OCI-LY1 (cell line): Measurements from ENCODE around the gene THEM5.

Experiments
- H2AFZ ChIP-seq: fragments of 200-600 bp; sonication (generic), shearing (Covaris generic); 2 replicates; pipeline ENCODE4 v1.6.0; 2014; ENCODE audit warnings: antibody characterized with exemption, mild to moderate bottlenecking, low read length
- H3F3A ChIP-seq: fragments of 200-600 bp; sonication (generic), shearing (Covaris generic); 2 replicates; pipeline ENCODE4 v1.6.0; 2014; ENCODE audit warnings: mild to moderate bottlenecking, antibody characterized with exemption, low read length, moderate library complexity; ENCODE audit not compliant: insufficient read depth
- H3K27ac ChIP-seq: fragments of 200-600 bp; sonication (generic); 2 replicates; pipeline ENCODE4 v1.5.1; 2014; ENCODE audit warnings: low read length, mixed run types, mild to moderate bottlenecking, low read depth; ENCODE audit not compliant: poor library complexity, severe bottlenecking
- H3K27me3 ChIP-seq: fragments of 200-600 bp; sonication (generic); 2 replicates; pipeline ENCODE4 v1.6.0; 2014; ENCODE audit warnings: antibody characterized with exemption, mild to moderate bottlenecking, low read length, moderate library complexity; ENCODE audit not compliant: insufficient read depth
- H3K36me3 ChIP-seq: fragments of 200-600 bp; sonication (generic); 2 replicates; pipeline ENCODE4 v1.6.1; 2014; ENCODE audit warnings: mild to moderate bottlenecking, antibody characterized with exemption, low read length, moderate library complexity, mixed read lengths; ENCODE audit not compliant: insufficient read depth
- H3K4me1 ChIP-seq: fragments of 200-600 bp; sonication (generic); 2 replicates; pipeline ENCODE4 v1.5.1; 2014; ENCODE audit warnings: mild to moderate bottlenecking, low read length, moderate library complexity; ENCODE audit not compliant: insufficient read depth, severe bottlenecking
- H3K4me2 ChIP-seq: fragments of 200-600 bp; sonication (generic), shearing (Covaris generic); 2 replicates; pipeline ENCODE4 v1.6.1; 2014; ENCODE audit warnings: low read length
- H3K4me3 ChIP-seq: fragments of 200-600 bp; sonication (generic); 2 replicates; pipeline ENCODE4 v1.5.1; 2014; ENCODE audit warnings: low read length, low read depth, mild to moderate bottlenecking, mixed read lengths; ENCODE audit not compliant: poor library complexity, severe bottlenecking
- H3K79me2 ChIP-seq: fragments of 200-600 bp; shearing (Covaris generic); 2 replicates; pipeline ENCODE4 v1.6.1; 2016; ENCODE audit warnings: mixed run types, low read length, mixed read lengths; ENCODE audit not compliant: insufficient read depth
- H3K9ac ChIP-seq: fragments of 200-600 bp; sonication (generic), shearing (Covaris generic); 2 replicates; pipeline ENCODE4 v1.6.1; 2014; ENCODE audit warnings: mild to moderate bottlenecking, low read length, mixed read lengths
- H3K9me2 ChIP-seq: fragments of 200-600 bp; sonication (generic), shearing (Covaris generic); 2 replicates; pipeline ENCODE4 v1.6.1; 2014; ENCODE audit warnings: low read depth, mild to moderate bottlenecking, low read length, mixed read lengths
- H3K9me3 ChIP-seq: fragments of 200-600 bp; shearing (Covaris generic); 2 replicates; pipeline ENCODE4 v1.6.1; 2014; ENCODE audit warnings: low read length, mixed read lengths
- H4K20me1 ChIP-seq: fragments of 200-600 bp; sonication (generic), shearing (Covaris generic); 2 replicates; pipeline ENCODE4 v1.6.0; 2016; ENCODE audit warnings: mild to moderate bottlenecking, low read length; ENCODE audit not compliant: insufficient read depth
- EZH2 ChIP-seq: fragments of 200-600 bp; sonication (generic), shearing (Covaris generic); IDR thresholded peaks from 2 replicates; pipeline ENCODE4 v1.8.0; 2017; ENCODE audit warnings: borderline replicate concordance, mixed run types, mild to moderate bottlenecking, antibody characterized with exemption, low read length, moderate library complexity, mixed read lengths
- TF ChIP-seq, protein P1 (sequence below): fragments of 200-600 bp; sonication (generic), shearing (Covaris generic); IDR thresholded peaks from 2 replicates; pipeline ENCODE4 v1.5.1; 2017; ENCODE audit warnings: mild to moderate bottlenecking, antibody characterized with exemption, low read length, moderate library complexity, mixed read lengths

THEM5 gene

DNA sequence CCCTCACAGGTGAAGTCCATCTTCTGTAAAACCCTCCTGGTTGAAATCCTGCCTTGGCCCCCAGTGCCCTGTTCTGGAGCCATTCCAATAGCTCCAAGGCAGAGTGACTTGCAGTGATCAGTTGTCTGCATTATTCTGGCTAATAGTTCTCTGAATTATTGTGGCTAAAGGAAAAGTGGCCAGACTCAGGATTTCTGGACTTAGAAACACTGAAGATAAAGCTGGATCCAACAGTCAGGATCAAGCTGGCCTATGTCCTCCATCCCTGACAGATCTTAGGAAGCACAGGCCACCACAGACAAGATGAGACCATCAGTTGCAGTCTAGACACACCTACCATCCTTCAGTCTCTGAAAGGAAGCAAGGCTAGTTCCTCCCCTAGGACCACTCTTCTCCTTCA, 13.1 kb downstream of the THEM5 start:
- no peaks in the 10 kb centered on the region for H3F3A ChIP-seq
- H3K9me3 ChIP-seq = no peaks in the 10 kb centered on the region
- 0 out of 2 replicates have a peak, but pooled peaks cover 11% of the 10 kb centered on the region for H3K27me3 ChIP-seq
- no peaks in the 10 kb centered on the region for H3K79me2 ChIP-seq
- no peak overlapping the region for H3K9ac ChIP-seq
- no peak overlapping the region for H3K27ac ChIP-seq
- TF ChIP-seq, protein P1, sequence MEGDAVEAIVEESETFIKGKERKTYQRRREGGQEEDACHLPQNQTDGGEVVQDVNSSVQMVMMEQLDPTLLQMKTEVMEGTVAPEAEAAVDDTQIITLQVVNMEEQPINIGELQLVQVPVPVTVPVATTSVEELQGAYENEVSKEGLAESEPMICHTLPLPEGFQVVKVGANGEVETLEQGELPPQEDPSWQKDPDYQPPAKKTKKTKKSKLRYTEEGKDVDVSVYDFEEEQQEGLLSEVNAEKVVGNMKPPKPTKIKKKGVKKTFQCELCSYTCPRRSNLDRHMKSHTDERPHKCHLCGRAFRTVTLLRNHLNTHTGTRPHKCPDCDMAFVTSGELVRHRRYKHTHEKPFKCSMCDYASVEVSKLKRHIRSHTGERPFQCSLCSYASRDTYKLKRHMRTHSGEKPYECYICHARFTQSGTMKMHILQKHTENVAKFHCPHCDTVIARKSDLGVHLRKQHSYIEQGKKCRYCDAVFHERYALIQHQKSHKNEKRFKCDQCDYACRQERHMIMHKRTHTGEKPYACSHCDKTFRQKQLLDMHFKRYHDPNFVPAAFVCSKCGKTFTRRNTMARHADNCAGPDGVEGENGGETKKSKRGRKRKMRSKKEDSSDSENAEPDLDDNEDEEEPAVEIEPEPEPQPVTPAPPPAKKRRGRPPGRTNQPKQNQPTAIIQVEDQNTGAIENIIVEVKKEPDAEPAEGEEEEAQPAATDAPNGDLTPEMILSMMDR = no peak
- TF ChIP-seq EZH2 = no peak
- no peaks in the 10 kb centered on the region for H4K20me1 ChIP-seq
- H2AFZ ChIP-seq = no peak overlapping the region
- H3K4me1 ChIP-seq = peaks cover 32% of the 10 kb centered on the region
- no peaks in the 10 kb centered on the region for H3K36me3 ChIP-seq
- no peaks in the 10 kb centered on the region for H3K9me2 ChIP-seq
- no peak overlapping the region for H3K4me2 ChIP-seq
- H3K4me3 ChIP-seq = no peak overlapping the region

DNA sequence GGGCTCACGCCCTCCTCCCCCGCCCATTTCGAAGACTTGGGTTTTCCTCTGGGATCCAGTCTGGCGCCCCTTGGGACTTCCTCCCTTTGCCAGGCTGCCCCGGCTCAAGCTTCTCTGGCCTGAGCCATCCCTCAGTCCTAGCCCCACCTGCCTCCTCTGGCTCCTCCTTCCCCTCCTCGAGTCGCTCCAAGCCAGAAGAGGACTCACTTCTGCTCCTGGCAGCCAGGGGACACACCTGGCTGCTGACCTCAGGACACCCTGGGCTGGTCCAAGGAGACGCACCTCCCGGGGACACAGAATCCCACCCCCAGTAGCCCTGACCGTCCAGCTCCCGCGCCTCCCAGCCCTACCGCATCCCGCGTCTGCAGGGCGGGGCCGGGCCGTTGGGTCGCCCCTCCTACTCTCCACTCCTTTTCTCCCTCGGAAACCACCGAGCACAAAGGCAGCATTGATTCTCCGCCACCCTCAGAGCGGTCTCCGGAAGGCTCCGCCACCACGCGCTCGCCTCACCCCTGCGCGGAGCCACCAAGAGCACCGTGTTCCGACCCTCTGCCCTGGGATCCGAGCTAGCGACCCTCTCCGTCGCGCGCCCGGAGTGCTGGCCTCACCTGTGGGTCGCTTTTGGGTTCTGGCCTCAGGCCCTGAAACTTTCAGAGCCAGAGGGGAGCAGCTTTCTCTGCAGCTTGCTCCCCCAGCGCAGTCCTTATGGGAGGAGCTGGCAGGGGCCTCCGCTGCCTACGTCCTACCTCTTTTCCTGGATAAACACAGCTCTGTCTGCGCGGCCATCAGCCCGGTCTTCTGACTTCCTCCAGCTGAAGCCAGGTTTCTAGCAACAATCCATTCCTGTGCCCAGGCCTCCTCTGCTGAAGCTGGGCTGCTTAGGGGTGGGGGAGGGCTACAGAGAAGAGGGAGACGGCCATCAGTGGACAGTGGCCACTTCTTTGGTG, 13.8 kb downstream of the THEM5 start, which contains the start of gene C2CD4D:
TSS of gene C2CD4D (minus strand) at position 364 of the 947 bp plus-strand sequence. CDS start 831 bp downstream, outside the sequence.
- Histone ChIP-seq H2AFZ (no peak within 1 kb of the TSS), H3K4me1 (peaks cover 32% of the 10 kb centered on the region), H3K27me3 (0 out of 2 replicates have a peak, but pooled peaks cover 11% of the 10 kb centered on the region), H3K4me3 (peak within 1 kb of the TSS; percentile 41), H3K27ac (no peak within 1 kb of the TSS), H3K9me2 (no peaks in the 10 kb centered on the region), H3F3A (no peaks in the 10 kb centered on the region), H3K4me2 (peak within 1 kb of the TSS; percentile 43), H3K9ac (no peak within 1 kb of the TSS; the same call in 1 of the 2 replicates), H3K79me2 (no peaks in the 10 kb centered on the region), H3K9me3 (no peaks in the 10 kb centered on the region), H3K36me3 (no peaks in the 10 kb centered on the region), H4K20me1 (no peaks in the 10 kb centered on the region)
- TF ChIP-seq, protein P1 = no peak
- no peak for TF ChIP-seq EZH2

DNA sequence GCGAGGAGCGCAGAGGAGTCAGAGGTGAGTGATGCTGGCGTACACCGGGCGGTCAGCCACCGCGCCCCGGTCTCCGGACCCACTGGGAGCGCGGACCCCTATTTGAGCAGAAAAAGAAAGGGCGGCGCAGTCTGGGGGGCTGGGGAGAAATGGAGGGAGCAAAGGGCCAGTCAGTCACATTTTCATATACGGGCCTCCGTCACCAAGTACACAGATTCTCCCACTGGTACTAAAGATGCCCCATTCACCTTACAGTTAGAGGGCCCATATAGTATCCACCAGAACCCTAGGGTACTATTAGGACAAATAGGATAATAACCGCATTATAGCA, 14.5 kb downstream of the THEM5 start:
- Histone ChIP-seq H3K27me3 (0 out of 2 replicates have a peak, but pooled peaks cover 11% of the 10 kb centered on the region), H4K20me1 (no peaks in the 10 kb centered on the region), H3K4me1 (peaks cover 32% of the 10 kb centered on the region), H3F3A (no peaks in the 10 kb centered on the region), H3K9me2 (no peaks in the 10 kb centered on the region), H3K9ac (no peak overlapping the region; the same call in 1 of the 2 replicates), H3K36me3 (no peaks in the 10 kb centered on the region), H2AFZ (no peak overlapping the region), H3K9me3 (no peaks in the 10 kb centered on the region), H3K4me2 (peak overlapping the region; percentile 43), H3K27ac (no peak overlapping the region), H3K79me2 (no peaks in the 10 kb centered on the region), H3K4me3 (peak overlapping the region; percentile 41)
- TF ChIP-seq EZH2 = no peak
- TF ChIP-seq, protein P1 = no peak
